Dermis microvascular lymphatic vessel endothelial cell (primary cell): ENCODE measurements around the gene MAD1L1. TPM values are rescaled to one million over a fixed set of nuclear protein-coding genes. Genes with fewer than 3 reads are reported as not detected.

ENCODE experiments used
- DNase-seq, 2 donors: peaks; one replicate each; pipeline versions ENCODE4 v3.0.0 to v3.0.0-alpha.2; 2010; ENCODE audit warnings: low read depth in 2 of 2
- total RNA-seq: library from RNA; depleted of rRNA; stranded (reverse); fragments of >200 nt; gene quantifications from 2 replicates; pipeline ENCODE4 v1.2.1, GENCODE V29; 2014

MAD1L1 gene
- total RNA-seq, 1 donor from 2014 or later = 41.1 TPM

GRCh38 chr7:2120251-2120660 lies 112.5 kb downstream of the MAD1L1 start:
- no peak for DNase-seq

- DNase-seq = no peak
Measured at GRCh38 chr7:2118630-2119190, 114.0 kb downstream of the MAD1L1 start.

GRCh38 chr7:2118056-2118455 lies 114.7 kb downstream of the MAD1L1 start:
- DNase-seq = no peak

- DNase-seq = no peak
Measured at GRCh38 chr7:2117646-2118045, 115.1 kb downstream of the MAD1L1 start.

GRCh38 chr7:2116989-2117591 lies 115.7 kb downstream of the MAD1L1 start:
- peak in 1 of 2 donors; percentile 64 for DNase-seq

- peak in 1 of 2 donors; percentile 15 for DNase-seq
Measured at GRCh38 chr7:2116448-2116810, 116.3 kb downstream of the MAD1L1 start.

GRCh38 chr7:2115760-2116447 lies 116.8 kb downstream of the MAD1L1 start:
- peak in 1 of 2 donors; percentile 51 for DNase-seq

GRCh38 chr7:2114926-2115759 lies 117.6 kb downstream of the MAD1L1 start:
- DNase-seq = no peak

- peak; percentile 52 to 80 for DNase-seq
Measured at GRCh38 chr7:2114052-2114451, 118.7 kb downstream of the MAD1L1 start.

- peak; percentile 75 to 80 for DNase-seq
Measured at GRCh38 chr7:2112261-2113198, 120.2 kb downstream of the MAD1L1 start.

GRCh38 chr7:2111568-2111967 lies 121.2 kb downstream of the MAD1L1 start:
- DNase-seq = no peak

GRCh38 chr7:2110610-2111396 lies 121.9 kb downstream of the MAD1L1 start:
- peak in 1 of 2 donors; percentile 61 for DNase-seq

- DNase-seq = peak in 1 of 2 donors; percentile 86
Measured at GRCh38 chr7:2109936-2110609, 122.7 kb downstream of the MAD1L1 start.

- DNase-seq = no peak
Measured at GRCh38 chr7:2109251-2109872, 123.4 kb downstream of the MAD1L1 start.

- no peak for DNase-seq
Measured at GRCh38 chr7:2108501-2109250, 124.1 kb downstream of the MAD1L1 start.

GRCh38 chr7:2108071-2108455 lies 124.7 kb downstream of the MAD1L1 start:
- DNase-seq = no peak

- DNase-seq = peak; percentile 39 to 68
Measured at GRCh38 chr7:2107386-2108070, 125.2 kb downstream of the MAD1L1 start.

- DNase-seq = peak; percentile 74 to 75
Measured at GRCh38 chr7:2106924-2107323, 125.8 kb downstream of the MAD1L1 start.
